NCI-H187 treated with DMSO at 0.1 percent for 48 hours (cell line): Measurements from ENCODE around the gene NR1D2.
"Not testable (repeated sequence)": the region's sequence is repeated elsewhere in the genome, so short reads cannot be mapped to it uniquely, and the experiment has no call there.

ENCODE experiments used
- DNase-seq: peaks from one replicate; lab custom pipeline; 2025; lab: John Stamatoyannopoulos, UW

NR1D2 gene

DNA sequence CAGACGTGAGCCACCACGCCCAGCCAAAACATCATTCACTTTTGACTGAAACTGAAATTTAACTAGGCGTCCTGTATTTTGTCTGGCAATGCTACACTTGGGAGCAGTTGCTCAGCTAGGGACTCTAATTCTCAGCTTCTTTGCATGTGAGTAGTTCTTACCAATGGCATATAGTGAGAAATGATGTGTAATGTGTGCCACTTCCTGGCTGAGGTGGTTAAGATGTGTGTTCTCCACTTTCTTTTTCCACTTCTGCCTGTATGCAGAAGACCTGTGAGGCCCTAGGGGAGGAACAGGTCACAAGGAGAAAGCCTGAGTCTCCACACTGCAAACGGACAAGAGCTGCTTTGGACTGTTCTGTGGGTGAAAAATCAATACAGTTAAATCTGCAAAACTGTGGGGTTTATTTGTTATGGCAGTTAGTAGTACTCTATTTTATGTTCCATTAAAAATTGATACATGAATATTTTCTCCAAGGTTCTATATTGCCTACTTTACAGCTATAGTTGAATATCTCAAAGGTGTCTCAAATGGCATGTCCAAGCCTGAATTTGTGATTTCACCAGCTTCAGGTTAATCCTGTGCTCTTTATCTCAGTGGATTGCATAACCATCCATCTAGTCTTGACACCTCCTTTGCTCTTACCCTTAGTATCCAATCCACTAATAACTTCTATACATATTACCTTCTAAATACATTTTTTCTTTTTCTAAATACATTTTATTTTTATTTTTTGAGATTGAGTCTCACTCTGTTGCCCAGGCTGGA is 59.3 kb downstream of the NR1D2 start:
- no peak for DNase-seq

DNA sequence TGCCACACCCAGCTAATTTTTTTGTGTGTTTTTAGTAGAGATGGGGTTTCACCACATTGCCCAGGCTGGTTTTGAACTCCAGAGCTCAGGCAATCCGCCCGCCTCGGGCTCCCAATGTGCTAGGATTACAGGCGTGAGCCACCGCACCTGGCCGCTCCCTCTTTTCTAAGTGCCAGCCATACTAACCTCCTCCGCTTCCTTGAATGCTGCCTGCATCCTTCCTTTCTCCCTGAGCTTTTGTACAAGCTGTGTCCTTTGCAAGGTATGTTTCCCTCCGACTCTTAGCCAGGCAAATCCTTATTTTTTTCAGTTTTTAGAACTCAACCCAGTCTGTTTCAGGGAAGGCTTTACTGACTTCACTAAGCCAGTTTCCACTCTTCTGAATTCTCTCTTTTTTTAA is 60.6 kb downstream of the NR1D2 start:
- no peak for DNase-seq

DNA sequence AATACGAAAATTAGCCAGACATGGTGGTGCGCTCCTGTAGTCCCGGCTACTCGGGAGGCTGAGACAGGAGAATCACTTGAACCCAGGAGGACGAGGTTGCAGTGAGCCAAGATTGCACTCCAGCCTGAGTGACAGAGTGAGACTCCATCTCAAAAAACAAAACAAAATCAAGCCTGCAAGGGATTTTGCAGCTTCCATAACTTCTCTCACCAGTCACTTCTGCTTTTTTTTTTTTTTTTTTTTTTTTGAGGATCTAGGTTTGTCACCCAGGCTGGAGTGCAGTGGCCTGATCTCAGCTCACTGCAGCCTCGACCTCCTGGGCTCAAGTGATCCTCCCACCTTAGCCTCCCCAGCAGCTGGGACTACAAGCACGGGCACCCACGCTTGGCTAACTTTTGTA is 65.7 kb downstream of the NR1D2 start:
- not testable (repeated sequence) for DNase-seq

DNA sequence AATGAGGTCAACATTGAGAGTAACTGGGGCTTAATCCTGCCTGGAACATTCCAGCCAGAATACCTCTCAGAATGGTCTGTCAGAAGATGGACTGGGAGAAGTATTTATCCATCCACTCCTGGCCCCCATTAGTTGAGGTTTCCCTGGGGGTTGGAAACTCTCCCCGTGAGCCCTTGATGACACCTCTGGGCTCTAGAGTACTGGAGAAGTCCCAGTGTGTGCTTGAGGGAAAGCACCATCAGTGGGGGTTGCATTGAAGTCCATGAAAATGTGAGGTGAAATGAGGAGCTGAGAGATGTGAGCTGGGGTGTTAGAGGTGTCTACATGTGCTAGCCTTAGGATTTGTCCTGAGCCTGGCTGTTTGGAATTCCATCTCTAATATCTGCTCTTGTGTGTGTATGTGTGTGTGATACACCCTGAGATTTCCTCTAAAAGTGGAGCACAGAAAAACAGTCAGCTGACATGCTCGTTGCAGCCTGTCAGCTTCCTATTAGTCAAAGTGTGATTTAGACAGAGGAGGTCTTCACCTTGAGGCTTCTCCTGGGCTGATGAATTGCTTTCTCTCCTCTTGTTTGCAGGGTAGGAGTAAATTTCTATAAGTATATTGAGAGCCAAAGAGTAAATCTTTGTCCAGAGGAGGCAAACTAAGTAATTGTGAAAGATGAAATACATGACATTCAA is 67.6 kb downstream of the NR1D2 start:
- no peak for DNase-seq

DNA sequence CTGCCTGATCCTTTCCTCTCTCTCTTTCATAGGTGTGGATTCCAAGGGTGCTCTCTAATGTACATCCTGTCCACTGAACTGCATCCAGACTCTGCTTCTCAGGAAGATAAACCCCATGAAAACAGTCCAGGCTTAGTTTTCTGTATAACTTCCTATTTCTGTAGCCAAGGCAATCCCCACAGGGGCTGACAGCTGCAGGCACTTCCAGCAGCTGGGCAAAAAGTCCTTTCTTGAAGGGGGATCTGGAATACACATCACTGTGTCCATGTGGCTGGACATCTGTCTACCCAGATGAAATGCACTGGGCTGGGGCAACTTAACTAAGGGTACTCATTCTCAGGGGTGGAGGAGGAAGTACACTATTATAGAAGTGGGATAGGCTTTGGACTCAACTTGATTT is 72.2 kb downstream of the NR1D2 start:
- no peak for DNase-seq

DNA sequence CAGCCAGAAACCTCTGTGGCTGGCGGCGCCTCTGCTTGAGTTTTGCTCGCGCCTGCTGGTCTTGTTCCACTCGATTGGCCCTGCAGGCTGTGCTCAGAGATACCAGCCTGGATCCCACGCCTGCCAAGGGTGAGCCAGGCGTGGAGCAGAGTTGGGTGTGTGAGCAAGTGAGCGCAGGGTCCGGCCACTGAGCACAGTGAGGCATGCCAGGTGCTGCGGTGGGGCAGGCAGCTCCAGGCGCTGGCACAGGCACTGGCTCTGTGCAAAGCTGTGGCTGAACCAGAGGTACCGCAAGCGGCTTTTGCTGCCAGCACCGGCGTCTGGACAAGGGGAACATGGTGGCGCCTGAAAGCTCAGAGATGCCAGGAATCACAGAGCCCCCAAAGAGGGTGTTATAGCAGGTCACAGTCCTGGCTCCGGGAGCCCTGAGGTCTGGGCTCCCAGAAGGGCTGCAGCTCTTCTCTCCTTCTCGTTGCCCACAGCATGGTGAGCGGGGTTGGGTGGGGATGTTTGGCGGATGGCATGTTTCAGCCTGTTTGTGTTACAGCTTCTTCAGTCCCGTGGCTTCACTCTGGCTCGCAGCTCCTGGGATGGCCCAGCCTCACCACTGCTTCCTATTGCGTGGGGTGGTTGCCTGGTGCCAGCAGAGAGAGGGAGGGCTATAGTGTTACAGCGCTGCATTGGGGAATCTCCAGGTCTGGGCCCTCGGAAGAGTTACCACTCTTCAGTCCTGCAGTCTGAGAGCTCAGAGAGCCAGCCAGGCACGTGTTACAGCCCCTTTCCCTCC is 73.9 kb downstream of the NR1D2 start:
- DNase-seq: no peak

DNA sequence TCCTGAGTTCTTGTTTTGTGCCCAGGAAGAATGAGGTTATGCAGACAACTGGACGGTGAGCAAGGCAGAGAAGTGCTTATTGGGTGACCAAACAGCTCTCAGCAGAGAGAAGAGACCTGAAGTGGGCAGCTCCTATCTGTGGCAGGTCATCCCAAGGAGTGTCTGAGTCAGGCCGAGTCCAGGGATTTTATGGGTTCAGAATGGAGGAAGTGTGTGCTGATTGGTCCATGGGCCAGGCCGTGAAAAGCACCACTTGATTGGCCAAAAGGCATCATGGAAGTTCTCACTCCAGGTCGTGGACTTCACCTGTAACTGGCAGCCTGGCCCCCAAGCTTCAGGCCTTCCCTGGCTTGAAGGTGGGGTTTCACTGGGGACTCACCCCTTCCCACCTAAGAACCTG is 74.5 kb downstream of the NR1D2 start:
- no peak for DNase-seq

DNA sequence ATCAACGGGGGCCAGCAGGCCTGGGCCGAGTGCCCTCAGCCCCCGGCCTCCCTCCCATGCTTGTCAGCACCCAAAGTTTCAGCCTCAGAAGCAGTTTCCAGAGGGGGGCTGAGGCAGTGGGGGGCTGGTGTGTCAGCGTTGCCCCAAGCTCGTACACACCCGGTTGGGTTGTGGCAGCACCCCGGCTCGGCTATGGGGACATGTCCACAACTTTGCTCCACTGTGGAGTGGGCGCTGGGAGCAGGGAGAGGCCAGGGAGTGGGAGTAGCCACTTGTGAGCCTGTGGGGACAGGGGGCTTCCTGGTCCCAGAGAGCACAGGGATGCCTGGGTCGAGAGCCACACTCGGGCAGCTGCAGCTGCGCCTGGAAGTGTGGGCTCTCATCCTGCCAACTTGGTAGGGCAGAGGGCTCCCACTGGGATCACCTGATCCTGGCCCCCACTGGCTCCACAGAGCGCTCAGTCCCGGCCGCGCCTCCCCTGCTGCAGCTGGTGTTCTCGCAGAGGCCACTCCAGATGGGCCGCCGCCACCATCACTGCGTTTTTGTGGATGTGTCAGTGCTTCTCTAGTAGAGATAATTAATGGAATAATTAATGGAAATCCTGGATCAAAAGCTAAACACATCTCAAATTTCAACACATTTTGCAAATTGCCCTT is 75.1 kb downstream of the NR1D2 start:
- DNase-seq: no peak

DNA sequence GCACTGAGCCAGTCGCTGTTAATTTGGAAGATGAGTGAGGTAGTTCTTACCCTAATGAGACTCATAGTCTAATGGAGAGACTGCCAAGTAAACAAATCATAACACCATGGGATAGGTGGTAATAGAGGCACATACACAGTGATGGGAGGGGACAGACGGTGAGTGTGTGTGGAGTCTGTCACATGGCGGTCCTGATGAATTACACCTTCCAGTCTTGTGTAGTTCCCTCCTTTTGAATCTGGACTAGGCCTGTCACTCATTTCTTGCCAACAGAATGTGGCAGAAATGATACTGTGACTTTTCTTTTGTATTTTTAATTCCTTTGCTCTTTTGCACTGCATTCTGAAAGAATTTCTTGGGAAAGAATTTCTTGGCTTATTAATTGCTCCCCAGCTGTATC is 78.1 kb downstream of the NR1D2 start:
- DNase-seq: no peak

DNA sequence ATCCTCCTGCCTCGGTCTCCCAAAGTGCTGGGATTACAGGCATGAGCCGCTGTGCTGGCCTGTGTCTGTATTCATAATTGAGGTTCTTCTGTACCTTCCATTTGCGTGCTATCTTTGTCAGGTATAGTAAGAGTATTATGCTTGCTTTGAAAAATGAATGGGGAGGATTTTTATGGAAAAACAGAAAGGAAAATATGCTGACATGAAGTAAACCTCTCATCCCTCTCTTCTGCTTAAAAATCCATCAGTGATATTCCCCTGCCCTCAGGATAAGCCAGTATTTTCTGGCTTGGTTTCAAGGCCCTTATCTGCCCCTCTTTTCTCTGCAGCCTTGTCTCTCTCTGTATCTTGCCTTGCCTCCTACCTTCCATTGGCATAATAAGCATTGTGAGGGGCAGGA is 80.7 kb downstream of the NR1D2 start:
- DNase-seq: no peak

DNA sequence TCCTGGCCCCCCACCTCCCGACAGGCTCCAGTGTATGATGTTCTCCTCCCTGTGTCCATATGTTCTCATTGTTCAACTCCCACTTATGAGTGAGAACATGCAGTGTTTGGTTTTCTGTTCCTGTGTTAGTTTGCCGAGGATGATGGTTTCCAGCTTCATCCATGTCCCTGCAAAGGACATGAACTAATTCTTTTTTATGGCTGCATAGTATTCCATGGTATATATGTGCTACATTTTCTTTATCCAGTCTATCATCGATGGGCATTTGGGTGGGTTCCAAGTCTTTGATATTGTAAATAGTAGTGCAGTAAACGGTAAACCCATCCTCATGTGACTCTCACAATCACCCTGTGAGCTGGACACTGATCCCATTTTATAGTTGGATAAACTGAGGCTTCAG is 81.6 kb downstream of the NR1D2 start:
- not testable (repeated sequence) for DNase-seq

DNA sequence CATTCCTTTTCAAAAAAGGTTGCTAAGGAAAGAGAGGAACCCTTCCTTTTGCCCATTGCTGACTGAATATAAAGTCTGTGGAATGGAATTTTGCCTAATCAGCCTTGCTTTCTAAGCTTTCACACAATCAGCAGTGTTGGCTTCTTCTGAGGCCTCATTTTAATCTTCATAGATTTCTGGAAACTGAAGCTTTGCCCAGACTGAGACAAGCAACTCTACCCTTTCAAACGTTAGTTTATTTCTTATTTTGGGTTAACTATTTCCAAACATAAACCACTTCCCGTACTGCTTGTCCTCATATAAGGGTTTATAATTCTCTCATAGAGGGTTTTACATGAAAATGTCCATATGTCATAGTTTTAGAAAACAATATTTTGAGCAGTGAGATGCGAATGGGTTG is 82.9 kb downstream of the NR1D2 start:
- no peak for DNase-seq
